H1 (cell line): Measurements from ENCODE around the gene SLC6A18. TPM values are rescaled to one million over a fixed set of nuclear protein-coding genes. Genes with fewer than 3 reads are reported as not detected.

Experiments used
- BACH1 ChIP-seq: IDR thresholded peaks from 2 replicates; pipeline ENCODE4 v1.6.1; 2012; ENCODE audit warnings: low read length, improper control_type of control experiment
- BRCA1 ChIP-seq: IDR thresholded peaks from 2 replicates; pipeline ENCODE4 v1.6.1; 2012; ENCODE audit warnings: low read depth, low read length, improper control_type of control experiment
- EP300 ChIP-seq, 2 experiments: IDR thresholded peaks; 1 replicate in 1 of 2; 2 replicates in 1 of 2; pipeline ENCODE4 v1.6.1; 2011 to 2012; ENCODE audit warnings: low read depth in 2 of 2, low read length in 2 of 2, mild to moderate bottlenecking in 2 of 2, borderline replicate concordance in 1 of 2, inconsistent platforms in 1 of 2, moderate library complexity in 1 of 2
- NANOG ChIP-seq: IDR thresholded peaks from 2 replicates; pipeline ENCODE4 v1.6.1; 2011; ENCODE audit warnings: low read length, low read depth, mild to moderate bottlenecking, inconsistent platforms; ENCODE audit not compliant: insufficient read depth, poor library complexity, severe bottlenecking
- POLR2AphosphoS5 ChIP-seq: IDR thresholded peaks from 2 replicates; pipeline ENCODE4 v1.6.1; 2011; ENCODE audit warnings: low read depth, low read length
- SAP30 ChIP-seq: fragments of 300-600 bp; sonication (generic); IDR thresholded peaks from 2 replicates; pipeline ENCODE4 v1.7.1; 2012; ENCODE audit warnings: low read length, moderate library complexity, mild to moderate bottlenecking, inconsistent platforms; ENCODE audit not compliant: insufficient read depth, insufficient replicate concordance
- TCF12 ChIP-seq: IDR thresholded peaks from 2 replicates; pipeline ENCODE4 v1.6.1; 2011; ENCODE audit warnings: low read depth, mild to moderate bottlenecking, low read length
- polyA plus RNA-seq, 7 experiments: library from polyadenylated mRNA; depleted of rRNA in 3 of 7; stranded (reverse) in 5 of 7; unstranded in 2 of 7; fragments of >200 nt in 5 of 7; fragments of 200-250 nt in 2 of 7; gene quantifications; 1 replicate in 5 of 7; 2 replicates in 1 of 7; 4 replicates in 1 of 7; pipeline versions ENCODE4 v1.2.1 to v1.2.3, GENCODE V29; 2011 to 2013; ENCODE audit warnings: missing spikeins in 2 of 7, mixed read lengths in 2 of 7
- total RNA-seq: library from RNA; stranded (reverse); fragmentation: NEBNext Ultra II Directional; extraction: Animal tissue kit (Norgen Biotek cat#: 25700); gene quantifications from 2 replicates; pipeline ENCODE4 v1.2.1, GENCODE V29; 2021
- TF ChIP-seq, protein P1 (sequence below): IDR thresholded peaks from 2 replicates; pipeline ENCODE4 v1.6.1; 2012; ENCODE audit warnings: inconsistent platforms

Gene SLC6A18
- total and polyA plus RNA-seq, 2 of the 8 experiments (the other 6 are each of a cell fraction or from before 2014, with no cell fraction given) = not detected

DNA sequence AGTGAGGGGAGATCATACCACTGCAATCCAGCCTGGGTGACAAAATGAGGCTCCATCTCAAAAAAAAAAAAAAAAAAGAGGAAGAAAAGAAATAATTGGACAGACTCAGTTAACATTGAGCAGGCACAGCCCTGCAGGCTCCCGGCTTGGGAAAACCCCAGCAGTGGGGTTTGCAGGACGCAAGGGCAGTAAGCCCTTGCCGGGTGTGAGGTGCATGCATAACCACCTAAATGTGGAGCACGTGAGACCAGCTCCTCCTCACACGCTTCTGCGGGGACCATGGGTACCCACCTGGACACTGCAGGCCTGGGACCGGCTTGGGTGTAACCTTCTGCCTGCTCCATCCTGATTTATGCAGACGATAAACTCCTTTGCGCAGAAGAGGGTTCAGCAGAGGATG lies 4.8 kb upstream of the SLC6A18 start (continued):
- TF ChIP-seq TCF12 (no peak), NANOG (no peak), POLR2AphosphoS5 (no peak), SAP30 (no peak), BRCA1 (no peak), BACH1 (no peak), EP300 (IDR thresholded peaks at IDR 0.05; ENCODE audit: borderline replicate concordance in 1 of 2, low read depth in 2 of 2, low read length in 2 of 2) (no peak)
- TF ChIP-seq, protein P1, sequence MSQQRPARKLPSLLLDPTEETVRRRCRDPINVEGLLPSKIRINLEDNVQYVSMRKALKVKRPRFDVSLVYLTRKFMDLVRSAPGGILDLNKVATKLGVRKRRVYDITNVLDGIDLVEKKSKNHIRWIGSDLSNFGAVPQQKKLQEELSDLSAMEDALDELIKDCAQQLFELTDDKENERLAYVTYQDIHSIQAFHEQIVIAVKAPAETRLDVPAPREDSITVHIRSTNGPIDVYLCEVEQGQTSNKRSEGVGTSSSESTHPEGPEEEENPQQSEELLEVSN = no peak
